GM18498 (cell line): ENCODE measurements around the gene AHSA1.
A peak's percentile ranks its signal among the peaks of the same experiment; 100 is the strongest.

Experiments
- ATAC-seq: cut with Tn5 transposase; IDR thresholded peaks from one replicate; pipeline ENCODE4 v1.9.1; 2021; ENCODE audit warnings: mild to moderate bottlenecking, moderate library complexity; ENCODE audit not compliant: unreplicated experiment

The AHSA1 gene

GRCh38 chr14:77470224-77470870 lies 12.5 kb downstream of the AHSA1 start:
- ATAC-seq: no peak

- no peak for ATAC-seq
Measured at GRCh38 chr14:77473921-77474320, 16.0 kb downstream of the AHSA1 start.

- ATAC-seq: no peak
Measured at GRCh38 chr14:77474479-77475177, 16.7 kb downstream of the AHSA1 start.

- no peak for ATAC-seq
Measured at GRCh38 chr14:77475432-77476115, 17.7 kb downstream of the AHSA1 start.

GRCh38 chr14:77478029-77478428 lies 20.1 kb downstream of the AHSA1 start:
- no peak for ATAC-seq

- peak; percentile 92 for ATAC-seq
Measured at GRCh38 chr14:77478796-77479195, 20.9 kb downstream of the AHSA1 start.

- no peak for ATAC-seq
Measured at GRCh38 chr14:77482422-77482821, 24.5 kb downstream of the AHSA1 start.

- ATAC-seq: no peak
Measured at GRCh38 chr14:77485256-77485655, 27.4 kb downstream of the AHSA1 start.

- ATAC-seq: no peak
Measured at GRCh38 chr14:77485901-77486678, 28.2 kb downstream of the AHSA1 start.

- ATAC-seq: no peak
Measured at GRCh38 chr14:77488558-77488957, 30.7 kb downstream of the AHSA1 start.

GRCh38 chr14:77489041-77489440 lies 31.1 kb downstream of the AHSA1 start:
- no peak for ATAC-seq

- no peak for ATAC-seq
Measured at GRCh38 chr14:77490347-77490986, 32.6 kb downstream of the AHSA1 start.

GRCh38 chr14:77491056-77491455 lies 33.2 kb downstream of the AHSA1 start:
- ATAC-seq: no peak

- ATAC-seq: no peak
Measured at GRCh38 chr14:77495334-77495733, 37.4 kb downstream of the AHSA1 start.

- ATAC-seq: peak; percentile 80
Measured at GRCh38 chr14:77498120-77498979, 40.5 kb downstream of the AHSA1 start, which contains the start of gene ISM2. Gene ISM2 (minus strand): TSS chr14:77498816. CDS start chr14:77498793, 23 bp downstream.

- peak; percentile 30 for ATAC-seq
Measured at GRCh38 chr14:77498984-77499527, 41.2 kb downstream of the AHSA1 start.

- ATAC-seq: no peak
Measured at GRCh38 chr14:77502109-77502782, 44.4 kb downstream of the AHSA1 start.

- ATAC-seq: no peak
Measured at GRCh38 chr14:77503138-77503537, 45.2 kb downstream of the AHSA1 start.

- no peak for ATAC-seq
Measured at GRCh38 chr14:77505031-77505430, 47.1 kb downstream of the AHSA1 start.
